HUES6 (cell line): ENCODE measurements around the gene USP46.

Experiments
- H3K27ac ChIP-seq: 2 replicates; pipeline ENCODE4 v1.7.0; 2013; ENCODE audit warnings: low read depth, mild to moderate bottlenecking, low read length, inconsistent platforms
- H3K27me3 ChIP-seq: 2 replicates; pipeline ENCODE4 v1.6.1; 2013; ENCODE audit warnings: low read length; ENCODE audit not compliant: control insufficient read depth, insufficient read depth
- H3K36me3 ChIP-seq: 2 replicates; pipeline ENCODE4 v1.6.1; 2013; ENCODE audit warnings: low read length; ENCODE audit not compliant: control insufficient read depth, insufficient read depth
- H3K4me1 ChIP-seq: 2 replicates; pipeline ENCODE4 v1.6.1; 2013; ENCODE audit warnings: low read length; ENCODE audit not compliant: control insufficient read depth, insufficient read depth
- H3K4me3 ChIP-seq: 2 replicates; pipeline ENCODE4 v1.5.1; 2013; ENCODE audit warnings: low read depth, low read length
- H3K9ac ChIP-seq: one replicate; pipeline ENCODE4 v1.6.1; 2013; ENCODE audit warnings: mild to moderate bottlenecking, low read length
- H3K9me3 ChIP-seq: 2 replicates; pipeline ENCODE4 v1.6.1; 2013; ENCODE audit warnings: low read depth, low read length; ENCODE audit not compliant: control insufficient read depth, insufficient read depth

The USP46 gene

DNA sequence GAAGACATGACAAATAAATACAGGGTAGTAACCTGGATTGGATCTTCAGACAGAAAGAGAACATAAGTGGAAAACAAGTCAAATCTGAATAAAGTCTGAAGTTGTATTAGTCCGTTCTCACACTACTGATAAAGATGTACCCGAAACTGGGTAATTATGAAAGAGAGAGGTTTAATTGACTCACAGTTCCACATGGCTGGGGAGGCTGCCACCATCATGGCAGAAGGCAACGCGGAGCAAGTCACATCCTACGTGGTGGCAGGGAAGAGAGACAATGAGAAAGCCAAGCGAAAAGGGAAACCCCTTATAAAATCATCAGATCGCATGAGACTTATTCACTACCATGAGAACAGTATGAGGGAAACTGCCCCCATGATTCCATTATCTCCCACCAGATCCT lies 82.8 kb downstream of the USP46 start:
- Histone ChIP-seq H3K27ac (no peak overlapping the region), H3K27me3 (no peaks in the 10 kb centered on the region), H3K36me3 (no peaks in the 10 kb centered on the region), H3K4me3 (no peak overlapping the region), H3K4me1 (no peaks in the 10 kb centered on the region), H3K9me3 (no peaks in the 10 kb centered on the region), H3K9ac (no peak overlapping the region)

DNA sequence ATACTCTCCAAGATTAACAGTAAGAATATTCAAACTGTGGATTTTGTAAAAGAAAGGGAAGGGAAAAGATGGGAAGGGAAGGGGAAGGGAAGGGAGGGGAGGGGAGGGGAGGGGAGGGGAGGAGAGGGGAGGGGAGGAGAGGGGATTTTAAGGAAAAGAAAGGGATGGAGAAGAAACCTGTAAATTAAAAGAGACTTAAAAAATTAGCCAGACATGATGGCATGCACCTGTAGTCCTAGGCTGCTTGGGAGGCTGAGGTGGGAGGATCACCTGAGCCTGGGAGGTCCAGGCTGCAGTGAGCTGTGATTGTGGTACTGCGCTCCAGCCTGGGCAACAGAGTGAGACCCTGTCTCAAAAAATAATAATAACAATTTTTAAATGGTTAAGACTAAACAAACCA lies 83.7 kb downstream of the USP46 start:
- Histone ChIP-seq H3K4me1 (no peaks in the 10 kb centered on the region), H3K27me3 (no peaks in the 10 kb centered on the region), H3K9ac (no peak overlapping the region)

DNA sequence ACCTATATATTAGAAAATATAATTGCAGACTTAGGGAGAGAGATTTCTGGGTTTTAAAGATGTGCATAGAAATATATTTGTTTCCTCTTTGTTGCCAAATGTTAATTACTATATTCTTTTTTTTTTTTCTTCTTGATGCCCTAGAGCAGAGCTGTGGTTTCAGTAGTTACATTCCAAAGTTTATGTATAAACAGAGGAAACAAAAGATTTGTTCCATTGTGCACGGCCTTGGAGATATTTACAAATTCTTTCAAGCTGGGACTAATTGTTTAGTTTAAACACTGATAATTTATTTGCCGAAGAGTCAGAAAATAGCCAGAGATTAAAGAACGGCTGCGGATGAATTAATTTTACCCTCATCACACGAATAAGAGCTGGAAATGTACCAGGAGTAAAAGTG lies 85.1 kb downstream of the USP46 start:
- Histone ChIP-seq H3K27ac (no peak overlapping the region), H3K9me3 (no peaks in the 10 kb centered on the region), H3K4me3 (no peak overlapping the region), H3K4me1 (no peaks in the 10 kb centered on the region), H3K9ac (no peak overlapping the region), H3K27me3 (no peaks in the 10 kb centered on the region), H3K36me3 (no peaks in the 10 kb centered on the region)

More for the DNA sequence above, 83.7 kb downstream of the USP46 start:
- no peak overlapping the region for H3K27ac ChIP-seq
- H3K4me3 ChIP-seq = no peak overlapping the region
- no peaks in the 10 kb centered on the region for H3K36me3 ChIP-seq
- no peaks in the 10 kb centered on the region for H3K9me3 ChIP-seq

DNA sequence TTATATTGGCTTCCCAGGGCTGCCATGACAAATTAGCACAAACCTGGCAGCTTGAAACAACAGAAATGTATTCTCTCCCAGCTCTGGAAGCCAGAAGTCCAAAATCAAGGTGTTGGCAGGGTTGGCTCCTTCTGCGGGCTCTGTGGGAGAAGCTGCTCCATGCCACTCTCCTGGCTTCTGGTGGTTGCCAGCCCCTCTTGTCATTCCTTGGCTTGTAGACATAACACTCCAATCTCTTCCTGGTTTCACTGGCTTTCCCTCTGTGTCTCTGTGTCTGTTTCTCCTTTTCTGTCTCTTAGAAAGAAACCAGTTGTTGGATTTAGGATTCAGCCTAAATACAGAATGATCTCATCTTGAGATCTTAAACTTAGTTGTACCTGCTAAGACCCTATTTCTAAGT lies 85.5 kb downstream of the USP46 start:
- H3K9me3 ChIP-seq = no peaks in the 10 kb centered on the region
- H3K4me1 ChIP-seq = no peaks in the 10 kb centered on the region
- no peak overlapping the region for H3K27ac ChIP-seq
- no peak overlapping the region for H3K9ac ChIP-seq
- H3K27me3 ChIP-seq = no peaks in the 10 kb centered on the region
- H3K36me3 ChIP-seq = no peaks in the 10 kb centered on the region
- H3K4me3 ChIP-seq = no peak overlapping the region

DNA sequence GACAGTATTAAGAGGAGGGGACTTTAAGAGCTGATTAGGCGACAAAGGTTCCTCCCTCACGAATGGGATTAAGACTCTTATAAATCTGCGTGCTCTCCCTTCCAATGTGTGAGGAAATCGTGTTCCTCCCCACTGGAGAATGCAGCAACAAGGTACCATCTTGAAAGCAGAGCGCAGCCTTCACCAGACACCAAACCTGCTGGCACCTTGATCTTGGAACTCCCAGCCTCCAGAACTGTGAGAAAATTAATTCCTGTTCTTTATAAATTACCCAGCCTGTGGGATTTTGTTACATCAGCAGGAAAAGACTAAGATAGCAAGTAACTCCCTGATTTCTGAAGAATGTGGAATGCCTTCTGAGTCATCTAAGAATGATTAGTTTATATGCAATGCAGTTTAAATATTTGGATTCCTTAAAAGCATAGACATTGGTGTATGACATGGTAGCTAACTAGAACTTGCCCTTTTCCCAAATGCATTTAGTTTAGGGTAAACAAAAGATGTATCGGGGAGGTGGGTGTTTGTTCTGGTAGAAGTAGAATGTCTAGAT lies 86.1 kb downstream of the USP46 start:
- Histone ChIP-seq H3K27ac (no peak overlapping the region), H3K9me3 (no peaks in the 10 kb centered on the region), H3K4me1 (peaks cover under 1% of the 10 kb centered on the region; the same call in 1 of the 2 replicates), H3K36me3 (no peaks in the 10 kb centered on the region), H3K27me3 (no peaks in the 10 kb centered on the region), H3K9ac (no peak overlapping the region), H3K4me3 (no peak overlapping the region)

DNA sequence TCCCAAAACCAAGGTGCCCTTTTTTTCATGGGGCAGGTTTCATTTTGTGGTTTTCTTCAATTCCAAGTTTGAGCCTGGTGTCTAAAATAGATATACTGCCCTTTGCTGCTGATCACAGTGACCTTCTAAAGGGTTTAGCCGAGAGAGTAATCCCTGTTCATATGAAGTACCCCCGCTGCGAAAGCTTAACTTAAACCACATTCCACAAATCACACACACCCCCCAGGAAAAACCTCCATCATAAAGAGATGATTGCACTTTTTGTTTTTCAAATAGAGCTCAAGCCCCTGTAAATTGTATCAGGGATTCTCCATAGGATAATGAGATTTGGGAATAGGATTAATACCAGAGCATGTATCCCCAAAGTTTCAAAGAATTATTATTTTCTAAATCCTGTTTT lies 90.8 kb downstream of the USP46 start:
- Histone ChIP-seq H3K9me3 (no peaks in the 10 kb centered on the region), H3K4me3 (no peak overlapping the region), H3K27me3 (no peaks in the 10 kb centered on the region), H3K4me1 (peaks cover 7% of the 10 kb centered on the region; the same call in 1 of the 2 replicates), H3K36me3 (no peaks in the 10 kb centered on the region), H3K9ac (no peak overlapping the region), H3K27ac (0 out of 2 replicates have a peak overlapping the region, but pooled peaks have one; percentile 25)

DNA sequence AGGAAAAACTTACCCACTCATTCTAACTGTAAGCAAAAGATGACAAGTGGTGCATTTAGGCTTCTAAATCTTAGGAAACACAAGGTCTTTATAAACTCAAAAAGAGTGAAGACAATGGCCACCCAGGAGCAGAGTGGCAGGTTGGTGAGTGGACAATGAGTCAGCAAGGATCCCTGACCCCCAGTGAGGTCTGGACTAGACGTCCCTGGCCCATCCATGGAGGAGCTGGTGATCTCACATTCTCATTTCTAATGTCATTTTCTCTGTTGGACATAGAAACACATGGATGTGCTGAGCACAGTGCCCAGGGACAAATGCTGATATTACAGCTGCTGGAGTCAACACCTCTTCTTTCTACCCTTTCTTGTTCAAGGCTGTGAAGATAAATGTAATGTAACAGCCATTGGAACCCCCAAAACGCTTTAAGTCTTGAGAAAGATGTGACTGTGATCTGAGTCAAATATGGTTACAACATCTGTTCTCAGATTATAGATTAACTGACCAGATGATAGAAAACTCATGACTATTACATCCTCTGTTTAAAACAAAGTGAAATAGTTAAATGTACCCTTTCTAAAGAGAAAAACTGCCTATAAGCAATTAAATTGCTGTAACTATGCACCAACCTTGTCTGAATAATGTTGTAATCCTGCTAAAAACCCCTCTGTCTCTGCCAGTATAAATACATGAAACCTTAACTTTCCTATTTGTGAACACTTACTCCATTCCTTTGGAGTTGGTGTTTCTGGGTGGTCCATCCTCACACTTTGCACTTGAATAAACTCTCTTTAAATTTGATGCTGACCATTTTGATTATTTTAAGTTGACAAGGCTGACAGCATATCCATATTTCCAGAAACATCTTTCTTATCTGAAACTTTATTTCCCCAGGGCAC lies 92.7 kb downstream of the USP46 start:
- Histone ChIP-seq H3K27me3 (no peaks in the 10 kb centered on the region), H3K9ac (no peak overlapping the region), H3K36me3 (no peaks in the 10 kb centered on the region), H3K4me1 (peaks cover 7% of the 10 kb centered on the region; the same call in 1 of the 2 replicates), H3K9me3 (no peaks in the 10 kb centered on the region), H3K4me3 (no peak overlapping the region), H3K27ac (no peak overlapping the region)

DNA sequence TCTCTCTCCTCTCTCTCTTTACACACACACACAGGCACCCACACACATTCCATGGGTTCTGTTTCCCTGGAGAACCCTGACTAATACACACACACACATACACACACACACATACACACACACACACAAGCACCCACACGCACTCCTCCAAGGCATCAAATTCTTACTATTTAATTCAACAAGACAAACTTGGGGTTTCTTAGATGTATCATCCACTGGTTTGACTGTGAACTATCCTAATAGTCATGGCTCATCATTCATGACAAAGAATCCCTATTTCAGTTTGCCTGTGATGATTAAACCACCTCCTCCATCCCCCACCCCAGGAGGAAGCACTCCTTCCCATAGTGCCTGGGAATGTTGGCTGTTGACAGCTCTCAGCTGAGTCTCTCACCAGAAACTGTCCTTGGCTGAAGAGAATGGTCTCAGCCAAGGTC lies 98.2 kb downstream of the USP46 start:
- H3K9me3 ChIP-seq = no peaks in the 10 kb centered on the region
- H3K4me1 ChIP-seq = no peaks in the 10 kb centered on the region
- no peaks in the 10 kb centered on the region for H3K36me3 ChIP-seq
- no peaks in the 10 kb centered on the region for H3K27me3 ChIP-seq
- no peak overlapping the region for H3K9ac ChIP-seq
- H3K4me3 ChIP-seq = no peak overlapping the region
- no peak overlapping the region for H3K27ac ChIP-seq

DNA sequence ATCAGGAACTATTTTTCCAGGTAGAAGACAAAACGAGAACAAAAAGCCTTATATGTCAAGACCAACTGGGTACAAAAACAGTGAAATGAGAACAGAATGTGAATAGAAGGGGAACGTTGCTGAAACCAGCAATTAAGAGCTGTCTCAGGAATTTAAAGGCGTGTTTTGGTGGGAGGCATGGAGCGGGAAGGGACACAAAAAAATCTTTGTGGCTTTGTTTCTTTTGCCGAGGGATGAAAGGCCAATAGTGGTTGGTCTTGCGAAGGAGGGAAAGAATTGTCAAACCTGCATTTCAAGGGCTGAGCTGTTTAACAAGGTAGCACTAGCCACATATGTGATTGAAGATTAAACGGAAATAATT lies 103.8 kb downstream of the USP46 start:
- H3K27ac ChIP-seq = no peak overlapping the region

DNA sequence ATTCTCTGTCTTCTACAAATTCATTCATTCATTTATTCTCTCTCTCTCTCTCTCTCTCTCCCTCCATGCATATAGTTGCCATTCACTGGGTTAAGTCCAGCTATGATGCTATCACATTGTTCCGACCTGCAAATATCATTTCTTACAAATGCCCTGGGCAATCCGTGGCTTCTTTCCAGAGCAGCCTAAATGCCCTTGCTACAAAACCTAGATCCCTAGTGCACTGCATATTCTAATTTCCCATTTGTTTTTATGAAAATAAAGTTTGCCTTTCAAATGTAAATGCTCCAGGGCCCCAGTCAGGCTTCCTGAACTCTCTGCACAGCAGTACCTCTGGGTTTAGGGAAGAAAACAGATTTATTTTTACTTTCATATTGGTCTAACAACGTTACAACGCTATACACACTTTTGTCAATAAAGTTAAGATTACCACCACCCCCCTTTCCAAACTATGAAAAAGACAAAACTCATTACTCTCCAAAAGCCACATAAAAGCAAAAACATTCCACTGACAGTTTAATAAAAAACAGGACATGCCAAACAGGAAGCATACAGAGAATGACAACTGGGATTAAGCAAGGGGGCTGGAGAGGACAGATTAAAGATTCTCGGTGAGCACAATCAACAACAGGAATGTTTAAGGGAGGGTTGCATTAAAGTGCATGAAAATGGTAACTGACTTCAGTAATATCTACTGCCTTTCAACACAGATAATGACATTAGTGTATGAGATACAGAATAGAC lies 104.3 kb downstream of the USP46 start:
- Histone ChIP-seq H3K27me3 (no peaks in the 10 kb centered on the region), H3K4me3 (no peak overlapping the region), H3K9ac (no peak overlapping the region), H3K4me1 (peaks cover 14% of the 10 kb centered on the region), H3K9me3 (no peaks in the 10 kb centered on the region), H3K27ac (no peak overlapping the region), H3K36me3 (no peaks in the 10 kb centered on the region)

More for the DNA sequence above, 103.8 kb downstream of the USP46 start:
- Histone ChIP-seq H3K4me1 (peaks cover 13% of the 10 kb centered on the region), H3K27me3 (no peaks in the 10 kb centered on the region), H3K9me3 (no peaks in the 10 kb centered on the region), H3K4me3 (no peak overlapping the region), H3K36me3 (no peaks in the 10 kb centered on the region), H3K9ac (no peak overlapping the region)

DNA sequence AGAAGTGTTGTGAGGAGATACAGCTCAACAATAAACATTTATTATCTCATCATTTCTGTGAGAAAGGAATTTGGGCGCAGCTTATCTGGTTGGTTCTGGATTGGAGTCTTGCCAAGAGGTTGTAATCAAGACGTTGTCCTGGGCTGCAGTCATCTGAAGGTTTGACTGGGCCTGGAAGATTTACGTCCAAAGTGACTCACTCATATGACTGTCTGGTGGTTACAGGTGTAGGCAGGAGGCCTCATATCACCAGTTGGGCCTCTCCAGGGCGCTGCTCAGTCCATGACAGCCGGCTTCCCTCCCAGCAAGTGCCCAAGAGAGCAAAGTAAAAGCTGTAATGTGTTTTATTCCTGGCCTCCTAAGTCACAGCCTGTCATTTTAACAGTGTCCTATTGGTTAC lies 106.3 kb downstream of the USP46 start:
- Histone ChIP-seq H3K36me3 (no peaks in the 10 kb centered on the region), H3K4me1 (peaks cover 14% of the 10 kb centered on the region), H3K27me3 (no peaks in the 10 kb centered on the region), H3K27ac (no peak overlapping the region), H3K9me3 (no peaks in the 10 kb centered on the region), H3K9ac (no peak overlapping the region), H3K4me3 (no peak overlapping the region)
